HCT116 (cell line): ENCODE results near the gene CCDC83.

Experiments used
- CEBPB ChIP-seq: IDR thresholded peaks from 2 replicates; pipeline ENCODE4 v1.6.1; 2012; ENCODE audit warnings: low read depth
- CTCF ChIP-seq, 3 experiments: fragments of 200-600 bp in 1 of 3; sonication (generic) in 1 of 3; IDR thresholded peaks in 2 of 3; conservative IDR thresholded peaks in 1 of 3; 2 replicates each; pipeline ENCODE4 v1.5.1; 2012 to 2017; ENCODE audit warnings: low read depth in 2 of 3, low read length in 2 of 3, antibody characterized with exemption in 1 of 3, borderline replicate concordance in 1 of 3, control low read depth in 1 of 3, mild to moderate bottlenecking in 1 of 3, mixed read lengths in 1 of 3, mixed run types in 1 of 3, moderate library complexity in 1 of 3; ENCODE audit not compliant: insufficient read depth in 1 of 3
- EZH2 ChIP-seq: fragments of 200-600 bp; sonication (generic); IDR thresholded peaks from 2 replicates; pipeline ENCODE4 v1.6.1; 2017; ENCODE audit warnings: antibody characterized with exemption, mixed run types
- POLR2A ChIP-seq: IDR thresholded peaks from 2 replicates; pipeline ENCODE4 v1.7.0; 2011; ENCODE audit warnings: borderline replicate concordance; ENCODE audit not compliant: insufficient read depth, insufficient read length; ENCODE audit errors: extremely low read depth

GRCh38 chr11:85884581-85885021 lies 29.4 kb downstream of the CCDC83 start:
- TF ChIP-seq POLR2A (no peak), CEBPB (no peak), EZH2 (no peak), CTCF (IDR thresholded peaks at IDR 0.05 in 2 of 3, conservative IDR thresholded peaks at IDR 0.05 in 1 of 3; ENCODE audit: borderline replicate concordance in 1 of 3, insufficient read depth in 1 of 3, low read depth in 2 of 3, low read length in 2 of 3) (no peak)
